Mucosa of rectum (tissue), 2 donors: ENCODE measurements around the gene UNC45A.

Experiments
- H3K27ac ChIP-seq, 2 donors: one replicate each; pipeline ENCODE4 v1.7.0; 2013; ENCODE audit warnings: inconsistent platforms in 2 of 2, low read depth in 2 of 2, low read length in 2 of 2
- H3K27me3 ChIP-seq, 2 donors: one replicate each; pipeline ENCODE4 v1.7.0; 2013; ENCODE audit warnings: low read length in 2 of 2; ENCODE audit not compliant: control insufficient read depth in 2 of 2, insufficient read depth in 2 of 2
- H3K36me3 ChIP-seq, 2 donors: one replicate each; pipeline ENCODE4 v1.7.0; 2013; ENCODE audit warnings: low read length in 2 of 2; ENCODE audit not compliant: control insufficient read depth in 2 of 2, insufficient read depth in 2 of 2
- H3K4me1 ChIP-seq, 2 donors: one replicate each; pipeline ENCODE4 v1.7.0; 2013; ENCODE audit warnings: low read length in 2 of 2, mild to moderate bottlenecking in 1 of 2; ENCODE audit not compliant: control insufficient read depth in 2 of 2, insufficient read depth in 2 of 2
- H3K4me3 ChIP-seq, 2 donors: one replicate each; pipeline ENCODE4 v1.7.0; 2013; ENCODE audit warnings: low read length in 2 of 2
- H3K9ac ChIP-seq, 2 donors: one replicate each; pipeline ENCODE4 v1.7.0; 2013; ENCODE audit warnings: low read length in 2 of 2, low read depth in 1 of 2, mild to moderate bottlenecking in 1 of 2
- H3K9me3 ChIP-seq, 2 donors: one replicate each; pipeline ENCODE4 v1.7.0; 2013; ENCODE audit warnings: low read length in 2 of 2; ENCODE audit not compliant: control insufficient read depth in 2 of 2
- donor health status: healthy.
- donor health status: Normal muscosa, but diverticular disease.

The UNC45A gene

DNA sequence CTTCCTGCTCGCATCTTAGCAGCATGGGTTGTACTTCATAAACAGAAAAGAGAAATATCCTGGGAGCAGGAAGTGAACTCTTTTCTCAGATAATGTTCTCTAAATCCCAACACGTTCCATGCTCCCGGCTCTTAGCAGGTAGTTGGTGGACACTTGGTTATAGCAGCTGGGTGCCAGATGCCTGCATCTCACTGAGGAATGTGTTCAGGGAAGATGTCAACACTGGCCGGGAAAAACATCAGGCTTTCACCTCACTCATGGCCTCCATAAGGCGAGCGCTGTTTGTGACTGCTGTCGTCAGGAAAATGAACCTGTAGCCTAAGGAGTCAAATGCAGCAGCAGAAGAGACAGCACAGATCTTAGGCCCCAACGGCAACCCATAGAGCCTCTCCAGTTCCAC is 63.7 kb downstream of the UNC45A start:
- no peak overlapping the region for H3K9ac ChIP-seq
- H3K4me3 ChIP-seq, result no peak overlapping the region
- no peak overlapping the region for H3K27ac ChIP-seq
- H3K36me3 ChIP-seq, result peaks cover 33 to 52% of the 10 kb centered on the region in 2 donors
- no peaks in the 10 kb centered on the region for H3K9me3 ChIP-seq
- no peaks in the 10 kb centered on the region for H3K27me3 ChIP-seq
- H3K4me1 ChIP-seq, result peaks cover 4 to 8% of the 10 kb centered on the region in 2 donors

DNA sequence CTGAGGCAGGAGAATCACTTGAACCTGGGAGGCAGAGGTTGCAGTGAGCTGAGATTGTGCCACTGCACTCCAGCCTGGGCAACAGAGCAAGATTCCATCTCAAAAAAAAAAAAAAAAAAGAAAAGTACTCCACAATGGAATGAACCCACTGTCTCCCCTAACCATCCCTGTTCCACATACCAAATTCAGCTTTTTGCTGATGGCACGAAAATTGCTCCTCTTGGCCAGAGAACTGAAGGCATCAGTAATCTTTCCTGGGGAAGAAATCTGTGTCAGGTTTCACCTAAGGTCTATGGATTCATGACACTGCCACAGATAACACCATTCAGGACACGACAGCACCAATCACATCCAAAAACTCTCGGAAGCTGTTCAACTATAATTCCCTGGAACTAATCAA is 66.1 kb downstream of the UNC45A start:
- H3K4me1 ChIP-seq, result no peaks in the 10 kb centered on the region
- H3K9me3 ChIP-seq, result no peaks in the 10 kb centered on the region
- H3K4me3 ChIP-seq, result no peak overlapping the region
- no peaks in the 10 kb centered on the region for H3K27me3 ChIP-seq
- H3K27ac ChIP-seq, result no peak overlapping the region
- peaks cover 52 to 75% of the 10 kb centered on the region in 2 donors for H3K36me3 ChIP-seq
- no peak overlapping the region for H3K9ac ChIP-seq
